HG03460 (cell line): ENCODE results near the gene IQSEC1.

Experiments
- ATAC-seq: cut with Tn5 transposase; IDR thresholded peaks from one replicate; pipeline ENCODE4 v1.9.1; 2021; ENCODE audit not compliant: unreplicated experiment

Gene IQSEC1

DNA sequence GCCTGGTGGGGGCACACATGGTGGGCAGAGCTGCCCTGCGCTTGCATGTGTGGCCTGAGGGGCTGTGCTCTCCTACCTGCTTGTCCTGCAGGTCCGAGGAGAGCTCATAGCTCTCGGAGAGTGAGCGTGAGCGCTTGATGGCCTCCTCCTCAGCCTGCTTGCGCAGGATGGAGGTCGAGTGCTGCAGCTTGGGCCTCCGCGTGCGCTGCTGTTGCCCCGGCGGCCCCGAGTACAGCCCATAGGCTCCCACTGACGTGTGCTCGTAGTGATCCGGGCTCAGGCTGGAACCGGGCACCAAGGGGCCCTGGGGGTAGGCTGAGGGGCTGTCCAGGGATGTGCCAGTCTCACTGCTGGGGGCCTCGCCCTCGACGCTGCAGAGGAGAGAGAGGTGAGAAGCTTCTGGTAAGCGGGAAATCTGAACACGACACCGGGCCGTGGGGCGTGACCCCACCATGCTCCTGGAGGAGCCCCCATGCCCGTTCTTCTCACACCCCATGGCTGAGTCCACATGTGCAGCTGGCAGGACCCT is 131.7 kb downstream of the IQSEC1 start:
- ATAC-seq: no peak

DNA sequence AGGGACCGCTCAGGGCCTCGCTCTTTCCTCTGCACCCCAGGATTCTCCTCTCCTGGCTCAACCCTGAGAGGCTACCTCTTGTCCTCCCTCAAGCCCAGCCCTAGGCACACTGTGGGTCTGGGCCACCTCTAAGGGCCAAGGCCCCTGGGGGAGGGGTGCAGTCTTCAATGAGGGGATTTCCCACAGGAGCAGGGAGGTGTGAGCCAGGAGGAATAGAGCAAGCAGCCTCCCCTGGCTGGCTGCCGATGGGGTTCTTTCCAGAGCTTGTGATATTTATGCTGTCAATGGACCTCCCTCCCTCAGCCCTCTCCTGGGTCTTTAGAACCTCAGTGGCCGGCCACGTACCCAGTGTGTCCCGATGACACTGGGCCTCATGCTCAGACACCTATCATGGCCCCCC is 132.4 kb downstream of the IQSEC1 start:
- no peak for ATAC-seq

DNA sequence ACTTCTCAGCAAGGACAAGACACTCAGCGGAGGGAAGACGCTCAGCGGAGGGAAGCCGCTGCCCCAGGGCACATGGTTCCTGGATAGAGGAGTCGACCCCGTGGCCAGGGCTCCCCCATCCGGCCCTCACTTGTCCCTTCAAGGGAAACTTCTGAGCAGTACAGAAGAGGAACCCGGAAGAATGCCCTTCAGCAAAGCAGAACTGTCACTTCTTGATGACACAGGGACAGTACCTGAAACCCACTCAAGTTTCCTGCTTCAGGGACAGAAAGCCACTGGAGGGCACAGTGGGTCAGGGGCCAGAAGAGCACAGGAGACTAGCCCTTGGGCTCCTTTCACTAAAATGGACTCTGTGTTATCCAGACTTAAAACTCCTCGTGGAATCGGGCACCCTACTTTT is 134.1 kb downstream of the IQSEC1 start:
- ATAC-seq: no peak

DNA sequence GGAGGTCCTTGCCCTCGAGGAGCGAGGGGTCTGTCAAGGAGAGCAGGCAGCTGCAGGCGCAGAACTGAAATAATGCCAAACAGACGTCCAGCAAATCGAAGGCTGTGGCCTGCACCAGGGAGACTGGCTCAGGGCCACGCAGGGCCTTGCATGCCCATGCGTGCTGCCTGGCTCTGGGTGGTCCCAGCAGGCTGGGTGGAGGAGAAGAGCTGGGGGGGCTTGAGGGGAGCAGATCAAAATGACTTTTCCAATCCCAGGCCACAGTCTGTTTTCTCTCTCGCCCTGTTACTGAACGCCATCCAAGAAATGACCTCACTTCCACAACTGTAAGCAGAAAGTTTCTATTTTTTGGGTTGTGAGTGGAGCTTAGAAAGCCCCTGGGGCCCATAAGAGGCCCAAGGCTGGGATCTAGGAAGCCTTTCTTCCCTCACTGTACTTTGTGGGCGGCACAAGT is 134.9 kb downstream of the IQSEC1 start:
- ATAC-seq: no peak

DNA sequence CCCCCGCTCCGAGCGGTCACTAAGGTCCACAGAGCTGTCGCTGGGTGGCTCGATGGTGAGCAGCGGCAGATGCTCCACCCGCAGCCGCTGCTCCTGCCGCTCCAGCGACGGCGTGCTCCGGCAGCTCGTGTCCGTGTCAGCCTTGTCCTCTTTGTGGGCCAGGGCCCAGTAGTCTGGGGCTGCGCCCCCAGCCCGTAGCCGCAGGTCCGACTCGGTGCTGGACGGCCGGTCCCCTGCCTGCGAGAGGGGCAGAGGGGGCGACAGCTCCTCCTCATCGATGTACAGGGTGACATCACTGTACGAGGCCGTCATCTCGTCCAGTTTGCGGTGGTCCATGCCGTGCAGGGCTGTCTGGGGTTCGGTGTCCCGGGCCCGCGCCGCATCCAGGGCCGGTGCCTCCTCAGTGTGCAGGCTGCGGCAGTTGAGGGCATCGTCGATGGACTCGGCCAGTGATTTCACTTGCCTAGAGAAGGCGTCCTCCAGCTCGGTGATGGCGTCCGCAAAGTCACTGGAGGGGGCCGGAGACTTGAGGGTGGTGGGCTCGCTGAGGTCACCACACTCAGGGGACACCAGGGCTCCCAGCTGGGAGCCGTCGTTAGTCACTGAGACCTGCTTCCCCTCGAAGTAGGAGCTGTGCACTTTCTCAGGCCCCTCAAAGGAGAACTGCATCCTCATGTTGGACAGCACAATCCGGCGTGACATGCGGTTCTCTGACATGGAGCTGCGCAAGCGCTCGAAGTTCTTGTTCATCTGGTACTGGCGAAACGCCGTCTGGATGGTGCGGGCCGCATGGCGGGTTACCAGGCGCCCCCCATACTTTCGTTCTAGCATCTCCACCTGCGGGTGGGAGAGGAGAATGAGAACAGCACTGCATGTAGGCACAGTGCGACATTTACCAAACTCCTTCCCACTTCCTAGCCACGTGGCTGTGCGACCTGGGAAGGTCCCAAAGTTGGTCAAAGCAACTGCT is 137.1 kb downstream of the IQSEC1 start:
- ATAC-seq: no peak

DNA sequence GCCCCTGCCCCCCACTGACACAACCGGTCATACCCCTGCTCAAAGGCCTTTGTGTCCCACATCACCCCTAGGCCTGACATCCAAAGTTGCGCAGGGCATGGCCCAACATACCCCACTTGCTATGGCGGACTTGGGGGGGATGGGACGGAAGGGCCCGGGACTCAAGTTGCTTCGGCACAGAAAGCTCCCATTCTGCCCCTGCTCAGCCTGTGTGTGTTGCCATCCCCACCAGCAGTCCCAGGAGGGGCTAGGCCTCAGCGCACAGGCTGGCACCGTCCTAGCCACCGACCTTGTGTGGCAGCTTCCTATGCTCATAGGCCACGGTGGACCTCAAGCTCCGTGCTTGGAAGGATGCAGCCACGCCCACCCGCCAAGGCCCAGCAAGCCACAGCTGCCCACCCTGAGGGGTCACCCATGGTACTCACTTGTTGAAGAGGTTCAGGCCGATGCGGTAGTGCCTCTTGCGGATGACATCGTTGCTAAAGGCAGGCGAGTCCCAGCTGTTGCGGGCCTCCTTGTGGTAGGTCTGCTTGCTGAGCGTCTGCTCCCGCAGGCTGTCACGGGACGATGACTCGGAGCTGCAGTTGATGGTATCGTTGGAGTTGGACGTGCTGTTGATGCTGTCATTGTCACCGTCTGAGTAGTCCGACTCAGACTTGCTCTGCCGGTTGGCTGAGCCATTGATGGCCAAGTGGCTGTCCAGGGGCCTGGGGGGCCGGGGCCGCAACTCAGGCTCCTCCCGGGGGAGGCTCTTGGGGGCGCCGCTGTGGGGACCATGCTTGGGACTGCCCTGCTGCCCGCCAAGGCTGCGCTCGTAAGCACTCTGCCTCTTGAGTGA is 138.0 kb downstream of the IQSEC1 start:
- ATAC-seq: no peak

DNA sequence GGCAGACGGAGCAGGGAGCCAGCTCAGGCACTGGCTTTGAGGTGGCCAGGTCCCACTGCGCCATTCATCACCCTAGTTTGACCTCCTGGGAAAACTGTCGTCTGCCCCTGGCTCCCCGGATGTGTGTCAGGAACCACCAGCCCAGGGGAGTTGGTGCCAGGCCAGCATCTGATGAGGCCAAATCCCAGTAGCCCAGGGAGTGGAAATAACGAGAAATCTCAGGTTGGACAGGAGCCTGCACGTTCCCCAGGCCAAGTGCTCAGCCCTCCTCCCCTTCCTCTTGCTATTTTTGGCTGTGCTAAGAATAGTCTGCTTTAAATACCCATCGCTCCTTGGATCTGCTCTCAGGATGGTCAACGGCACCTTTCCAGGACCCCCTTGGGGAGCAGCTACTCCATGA is 138.8 kb downstream of the IQSEC1 start:
- no peak for ATAC-seq

DNA sequence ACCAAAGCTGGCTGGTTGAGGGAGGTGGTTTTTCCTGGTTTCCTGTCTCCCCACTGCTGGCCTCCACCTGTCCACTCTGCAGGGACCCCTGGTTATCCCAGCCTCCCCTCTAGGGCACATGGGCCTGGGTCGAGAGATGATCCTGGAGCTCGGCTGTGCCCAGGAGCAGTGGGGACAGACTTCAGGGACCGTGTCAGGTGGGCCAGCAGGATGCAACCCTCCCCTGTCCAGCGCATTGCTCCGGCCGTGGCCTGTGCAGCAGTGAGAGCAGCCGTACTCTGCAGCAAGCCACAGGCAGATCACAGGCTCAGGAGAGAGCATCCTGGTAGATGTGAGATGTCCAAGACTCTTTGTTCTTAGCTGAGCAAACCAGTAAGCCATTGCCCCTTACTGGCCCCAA is 139.3 kb downstream of the IQSEC1 start:
- ATAC-seq: no peak

DNA sequence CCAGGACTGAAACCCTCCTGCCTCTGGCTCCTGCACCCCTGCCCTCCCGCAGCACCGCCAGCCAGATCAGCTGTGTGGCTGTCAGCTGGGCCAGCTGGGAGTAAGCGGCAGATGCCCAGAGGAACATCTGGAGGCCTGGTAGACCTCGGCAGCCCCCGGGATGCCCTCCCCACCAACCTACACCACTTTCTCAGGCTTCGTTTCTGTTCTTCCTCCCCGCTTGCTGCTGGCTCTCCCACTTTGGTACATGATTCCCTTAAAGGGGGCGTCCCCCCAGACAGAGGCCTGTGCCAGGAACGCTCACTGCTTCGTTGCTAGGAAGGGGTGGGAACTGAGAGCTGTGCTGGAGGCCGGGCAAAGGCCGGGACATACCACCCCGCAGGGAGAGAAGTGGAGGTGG is 140.5 kb downstream of the IQSEC1 start:
- no peak for ATAC-seq

DNA sequence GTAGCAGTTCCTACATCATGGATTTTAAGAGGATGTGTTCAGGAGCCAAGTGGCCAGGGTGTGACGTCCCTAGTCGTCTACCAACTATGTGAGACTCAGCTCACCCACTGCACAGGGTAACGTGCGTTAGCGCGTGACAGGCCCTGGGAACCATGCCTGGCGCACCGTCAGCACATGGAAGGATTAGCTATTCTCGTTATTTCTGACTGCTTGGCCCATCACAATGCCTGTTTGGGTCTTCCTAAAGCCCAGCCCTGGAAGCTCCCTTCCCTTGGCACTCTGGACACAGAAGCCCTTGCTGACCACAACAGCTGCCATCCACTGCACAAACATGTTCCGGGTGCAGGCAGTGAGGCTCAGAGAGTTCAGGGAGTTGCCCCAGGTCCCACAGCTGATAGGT is 140.9 kb downstream of the IQSEC1 start:
- no peak for ATAC-seq

DNA sequence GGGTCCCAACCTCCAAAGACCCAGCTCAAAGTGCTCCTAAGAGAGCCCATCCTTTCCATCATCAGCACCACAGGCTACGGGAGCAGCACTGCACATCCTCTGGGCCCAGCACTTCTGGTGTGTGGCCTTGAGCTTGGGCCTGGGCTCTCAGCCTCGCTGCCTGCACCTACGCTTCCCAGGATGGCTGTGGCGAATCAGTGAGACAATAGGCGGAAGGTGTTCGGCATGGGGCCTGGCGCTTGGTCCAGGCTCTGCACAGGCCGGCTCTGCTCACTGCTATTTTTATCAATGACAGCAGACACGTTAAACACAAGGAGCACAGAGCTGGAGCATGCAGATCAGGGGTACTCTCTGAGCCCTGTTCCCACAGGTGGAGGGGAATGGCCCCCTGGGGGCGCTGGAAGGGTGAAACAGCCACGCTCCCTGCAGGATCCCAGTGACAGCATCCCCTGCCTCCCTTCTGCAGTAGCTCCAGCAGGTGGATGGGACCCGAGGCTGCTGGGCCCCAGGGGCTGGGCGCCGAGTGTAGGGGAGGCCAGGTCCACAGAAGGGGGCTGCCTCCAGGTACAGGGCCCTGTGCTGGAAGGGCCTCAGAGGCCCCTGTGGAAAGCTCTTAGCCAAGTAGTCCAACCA is 141.8 kb downstream of the IQSEC1 start:
- no peak for ATAC-seq

DNA sequence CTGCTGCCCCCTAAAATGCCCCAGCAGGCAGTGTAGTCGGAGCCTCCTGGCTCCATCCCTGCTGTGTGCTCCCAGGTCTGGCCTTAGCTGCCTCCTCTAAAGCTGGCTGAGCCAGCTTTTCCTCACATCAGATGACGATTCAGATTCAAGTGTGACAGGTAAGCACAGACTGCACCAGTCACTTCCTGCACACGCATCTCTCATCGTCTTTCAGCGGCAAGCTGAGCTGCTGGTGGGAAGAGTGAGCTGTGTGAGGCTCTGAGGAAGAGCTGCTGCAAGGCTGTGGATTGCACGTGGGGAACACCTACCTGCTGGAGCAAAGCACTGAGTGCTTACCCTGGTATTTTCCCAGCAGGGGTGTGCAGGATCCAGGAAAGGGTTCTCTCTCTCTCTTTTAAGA is 143.4 kb downstream of the IQSEC1 start:
- ATAC-seq: no peak

DNA sequence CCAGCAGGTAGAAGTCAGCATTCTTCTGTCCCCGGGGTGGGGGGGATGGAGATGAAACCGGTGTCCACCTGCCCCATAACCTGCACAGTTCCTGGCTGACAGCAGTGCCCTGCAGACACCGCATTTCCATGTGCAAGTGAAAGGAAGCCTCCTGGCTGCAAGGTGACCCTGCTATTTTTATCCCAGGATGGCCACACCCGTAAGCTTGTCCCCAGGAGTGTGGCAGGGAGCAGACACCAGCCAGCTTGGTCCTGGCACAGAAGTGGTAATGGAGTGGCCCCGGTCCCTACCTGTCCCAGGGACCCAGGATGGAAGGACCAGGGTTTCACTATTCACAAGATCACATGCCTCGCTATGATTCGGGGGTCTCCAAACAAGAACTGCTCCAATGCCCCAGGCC is 146.6 kb downstream of the IQSEC1 start:
- no peak for ATAC-seq

DNA sequence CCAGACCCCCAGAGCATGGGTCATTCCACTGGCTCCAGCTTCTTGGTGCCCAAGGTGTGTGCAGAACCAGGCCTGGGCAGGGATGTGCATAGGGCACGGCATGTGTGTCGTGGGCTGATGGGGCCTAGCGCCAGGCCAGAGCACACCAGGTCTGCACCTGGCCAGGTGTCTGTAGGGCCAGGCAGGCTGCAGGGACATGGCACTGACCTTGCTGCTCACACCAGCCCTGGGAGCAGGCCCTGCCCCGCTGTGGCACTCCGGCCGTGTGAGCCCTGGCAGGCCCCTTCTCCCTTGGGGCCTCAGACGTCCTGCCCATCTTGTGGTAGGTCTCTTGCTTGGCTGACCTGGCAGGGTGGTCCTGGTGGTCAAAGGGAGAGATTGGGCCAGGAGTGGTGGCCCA is 147.6 kb downstream of the IQSEC1 start:
- ATAC-seq: no peak

DNA sequence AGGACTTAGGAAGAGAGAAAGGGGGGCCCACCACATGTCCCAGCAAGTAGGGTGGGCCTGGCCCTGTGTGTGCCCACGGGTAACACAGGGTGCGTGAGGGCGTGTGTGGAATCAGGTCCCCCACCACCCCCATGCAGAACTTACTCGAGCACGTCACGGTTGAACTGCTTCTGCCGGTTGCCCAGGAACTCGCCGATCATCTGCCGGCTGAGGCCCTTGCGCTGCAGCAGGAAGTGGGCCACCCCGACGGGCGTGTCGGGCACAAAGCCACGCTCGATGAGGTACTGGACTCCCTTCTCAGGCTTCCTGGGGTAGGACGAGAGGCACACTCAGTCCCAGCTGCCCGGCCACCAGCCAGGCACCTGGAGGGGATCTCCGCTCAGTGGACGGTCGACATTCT is 148.8 kb downstream of the IQSEC1 start:
- ATAC-seq: no peak

DNA sequence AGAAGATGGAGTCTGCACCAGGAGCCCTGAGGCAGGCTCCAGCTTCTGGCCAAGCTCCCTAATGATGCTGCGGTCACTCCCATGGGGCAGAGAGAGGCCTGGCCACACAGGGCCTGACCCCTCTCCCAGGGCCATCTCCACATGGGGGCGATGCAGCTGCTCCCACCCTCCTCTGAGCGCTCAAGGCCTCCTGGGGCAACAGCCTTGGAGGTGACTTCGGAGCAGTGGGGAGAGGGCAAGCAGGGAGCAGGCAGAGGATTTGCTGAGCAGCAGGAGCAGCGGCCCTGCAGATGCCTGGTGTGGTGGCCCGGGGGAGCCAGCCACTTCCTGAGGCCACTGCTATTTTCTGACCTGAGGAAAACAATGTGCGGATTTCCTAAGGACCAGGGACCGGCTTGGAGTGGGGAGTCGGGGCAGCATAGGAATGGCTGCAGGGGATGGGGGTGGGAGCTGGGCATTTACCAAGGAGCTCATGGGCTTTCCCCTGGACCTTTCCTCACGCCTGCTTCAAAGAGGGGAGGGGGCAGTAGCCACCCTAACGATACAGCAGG is 150.3 kb downstream of the IQSEC1 start:
- ATAC-seq: no peak

DNA sequence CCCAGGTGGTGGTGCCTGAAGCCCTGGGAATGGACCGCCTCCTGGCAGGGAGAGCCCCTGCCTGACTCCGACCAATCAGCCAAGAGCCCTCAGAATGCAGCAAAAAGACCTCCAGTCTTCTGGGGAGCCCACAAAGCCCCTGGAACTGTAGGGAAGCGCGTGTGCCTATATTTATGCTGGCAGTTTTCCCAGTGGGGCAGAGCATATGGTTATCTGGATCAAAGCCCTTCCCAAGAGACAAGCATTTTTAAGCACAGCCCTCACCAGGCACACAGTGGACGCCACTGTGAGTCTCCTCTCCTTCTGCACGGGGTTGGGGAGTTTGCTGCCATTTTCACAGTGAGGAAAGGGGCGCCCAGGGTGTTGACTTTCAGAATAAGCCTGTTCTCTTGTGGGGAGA is 150.9 kb downstream of the IQSEC1 start:
- ATAC-seq: no peak

DNA sequence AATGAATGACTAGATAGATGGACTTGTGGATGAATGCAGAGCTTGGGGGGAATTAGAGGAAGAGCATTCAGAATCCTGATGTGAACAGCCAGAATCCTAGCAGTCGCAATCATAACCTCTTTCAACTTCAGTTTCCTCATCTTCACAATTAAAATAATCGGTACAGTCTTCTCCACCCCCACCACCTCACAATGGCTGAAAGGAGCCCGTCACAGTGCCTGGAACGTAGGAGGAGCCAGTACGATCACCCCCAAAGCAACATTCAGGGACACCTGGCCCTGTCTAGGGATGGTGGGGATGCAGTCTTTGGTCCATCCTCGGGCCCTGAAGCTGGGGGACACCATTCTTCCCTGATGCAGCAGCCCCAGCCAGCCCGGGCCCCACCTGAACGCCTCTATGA is 151.5 kb downstream of the IQSEC1 start:
- ATAC-seq: no peak

DNA sequence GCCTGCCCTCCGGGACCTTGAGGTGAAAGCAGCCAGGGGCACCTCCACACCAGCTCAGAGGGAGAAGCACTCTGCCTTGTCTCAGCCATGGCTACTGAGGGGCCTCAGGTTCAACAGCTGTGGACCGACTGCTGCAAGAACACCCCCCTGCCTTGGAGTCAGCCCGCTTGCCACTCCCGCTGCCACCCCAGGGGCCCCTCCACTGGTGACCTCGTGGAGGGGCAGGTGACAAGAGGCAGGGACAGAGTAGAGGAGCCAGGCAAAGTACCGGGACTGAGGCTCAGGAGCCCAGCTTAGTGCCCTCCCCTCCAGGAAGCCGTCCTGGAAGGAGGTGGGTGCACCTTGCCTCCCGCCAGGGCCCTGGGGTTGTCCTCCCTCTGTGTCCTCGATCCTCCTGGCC is 152.3 kb downstream of the IQSEC1 start:
- no peak for ATAC-seq

DNA sequence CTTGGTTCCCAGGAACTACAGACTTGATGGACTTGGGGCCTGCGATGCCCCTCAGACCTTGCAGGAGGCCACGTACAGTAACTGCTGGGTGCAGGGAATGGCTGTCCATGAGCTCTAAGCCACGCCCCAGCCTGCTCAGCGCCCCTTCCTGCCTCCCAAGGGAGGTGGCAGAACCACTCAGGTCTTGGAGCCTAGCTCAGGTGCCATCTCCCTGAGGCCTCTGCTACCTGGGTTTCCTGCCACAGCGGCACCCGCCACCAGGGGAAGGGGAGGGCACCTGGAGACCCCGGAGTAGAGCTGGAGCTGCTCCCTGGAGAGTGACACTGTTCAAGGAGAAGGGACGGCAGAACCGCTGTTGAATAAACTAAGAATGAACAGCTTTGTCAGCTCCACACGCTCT is 154.0 kb downstream of the IQSEC1 start:
- no peak for ATAC-seq

DNA sequence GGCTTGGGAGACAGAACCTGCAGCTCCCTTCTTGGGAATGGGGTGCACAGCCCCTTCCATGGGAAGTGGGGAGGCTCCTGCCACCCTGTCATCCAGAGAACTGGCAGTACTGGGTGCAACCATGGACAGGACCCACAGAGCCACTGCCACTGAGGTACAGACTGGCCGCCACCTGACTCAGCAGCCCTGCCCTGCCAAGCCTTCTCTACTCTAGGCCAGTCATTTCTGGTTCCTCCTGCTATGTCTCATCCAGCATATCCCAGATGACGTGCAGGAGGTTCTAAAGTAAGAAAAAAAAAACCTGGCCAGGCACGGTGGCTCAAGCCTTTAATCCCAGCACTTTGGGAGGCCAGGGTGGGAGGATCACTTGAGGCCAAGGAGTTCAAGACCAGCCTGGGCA is 155.0 kb downstream of the IQSEC1 start:
- ATAC-seq: no peak
